ENCODE measurements around the gene MRPS33. TPM values are rescaled to one million over a fixed set of nuclear protein-coding genes. Genes with fewer than 3 reads are reported as not detected.

MRPS33 gene
- total and polyA plus RNA-seq, 10 of the 15 experiments (the other 5 are each of a cell fraction or from before 2014, with no cell fraction given), result 48.4 to 372 (median 124) TPM

- Histone ChIP-seq H3K79me2 (ENCODE audit: control insufficient read depth, insufficient read depth, low read length) (no peaks in the 10 kb centered on the region), H3K9me3 (replicated peaks; ENCODE audit: control insufficient read depth, insufficient read depth, low read length) (no peaks in the 10 kb centered on the region), H3K4me3 (no peak overlapping the region), H4K20me1 (ENCODE audit: control insufficient read depth, insufficient read depth) (no peaks in the 10 kb centered on the region), H3K4me1 (ENCODE audit: control insufficient read depth, insufficient read depth, low read length) (no peaks in the 10 kb centered on the region), H3K9ac (ENCODE audit: control insufficient read depth, insufficient read depth, low read length) (no peak overlapping the region), H3K27me3 (replicated peaks in 1 of 2; ENCODE audit: control insufficient read depth in 2 of 2, insufficient read depth in 2 of 2, low read length in 1 of 2) (no peaks in the 10 kb centered on the region; a peak in 1 of 4 replicates), H3K36me3 (ENCODE audit: control insufficient read depth in 2 of 2, insufficient read depth in 2 of 2, low read length in 1 of 2) (no peaks in the 10 kb centered on the region), H3K4me2 (ENCODE audit: control insufficient read depth, insufficient read depth) (no peak overlapping the region), H3K27ac (ENCODE audit: control insufficient read depth, insufficient read depth) (no peak overlapping the region), H2AFZ (ENCODE audit: control insufficient read depth, low read depth, low read length) (no peak overlapping the region)
- 25% methylated on average over 7 of the region's 7 CpGs for WGBS (ENCODE audit: insufficient coverage, insufficient replicate concordance, low lambda C conversion rate, missing lambda C conversion rate)
- TF ChIP-seq SMAD5 (IDR thresholded peaks at IDR 0.05; ENCODE audit: low read depth), result no peak
- TF ChIP-seq ZNF207 (IDR thresholded peaks at IDR 0.05; ENCODE audit: borderline replicate concordance), result no peak
- TF ChIP-seq STAT3 (IDR thresholded peaks at IDR 0.05; ENCODE audit: low read depth, low read length), result no peak
- TF ChIP-seq, protein P1, sequence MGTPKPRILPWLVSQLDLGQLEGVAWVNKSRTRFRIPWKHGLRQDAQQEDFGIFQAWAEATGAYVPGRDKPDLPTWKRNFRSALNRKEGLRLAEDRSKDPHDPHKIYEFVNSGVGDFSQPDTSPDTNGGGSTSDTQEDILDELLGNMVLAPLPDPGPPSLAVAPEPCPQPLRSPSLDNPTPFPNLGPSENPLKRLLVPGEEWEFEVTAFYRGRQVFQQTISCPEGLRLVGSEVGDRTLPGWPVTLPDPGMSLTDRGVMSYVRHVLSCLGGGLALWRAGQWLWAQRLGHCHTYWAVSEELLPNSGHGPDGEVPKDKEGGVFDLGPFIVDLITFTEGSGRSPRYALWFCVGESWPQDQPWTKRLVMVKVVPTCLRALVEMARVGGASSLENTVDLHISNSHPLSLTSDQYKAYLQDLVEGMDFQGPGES (IDR thresholded peaks at IDR 0.05), result no peak
- TF ChIP-seq ASH2L (IDR thresholded peaks at IDR 0.05; ENCODE audit: borderline replicate concordance, low read depth), result no peak
- TF ChIP-seq NR2C1 (IDR thresholded peaks at IDR 0.05), result no peak
- no peak for TF ChIP-seq TBL1XR1 (IDR thresholded peaks at IDR 0.05; ENCODE audit: low read depth, low read length)
- TF ChIP-seq MYB (IDR thresholded peaks at IDR 0.05; ENCODE audit: borderline replicate concordance, low read depth, low read length), result no peak
- TF ChIP-seq, protein P2, sequence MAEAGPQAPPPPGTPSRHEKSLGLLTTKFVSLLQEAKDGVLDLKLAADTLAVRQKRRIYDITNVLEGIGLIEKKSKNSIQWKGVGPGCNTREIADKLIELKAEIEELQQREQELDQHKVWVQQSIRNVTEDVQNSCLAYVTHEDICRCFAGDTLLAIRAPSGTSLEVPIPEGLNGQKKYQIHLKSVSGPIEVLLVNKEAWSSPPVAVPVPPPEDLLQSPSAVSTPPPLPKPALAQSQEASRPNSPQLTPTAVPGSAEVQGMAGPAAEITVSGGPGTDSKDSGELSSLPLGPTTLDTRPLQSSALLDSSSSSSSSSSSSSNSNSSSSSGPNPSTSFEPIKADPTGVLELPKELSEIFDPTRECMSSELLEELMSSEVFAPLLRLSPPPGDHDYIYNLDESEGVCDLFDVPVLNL (IDR thresholded peaks at IDR 0.05; ENCODE audit: low read depth, low read length), result no peak
- TF ChIP-seq LARP7 (IDR thresholded peaks at IDR 0.05), result no peak
- no peak for TF ChIP-seq RAD21 (IDR thresholded peaks at IDR 0.05; ENCODE audit: insufficient read depth, low read depth, low read length)
- no peak for TF ChIP-seq PML (IDR thresholded peaks at IDR 0.05; ENCODE audit: low read length)
- TF ChIP-seq CHD4 (IDR thresholded peaks at IDR 0.05), result no peak
- no peak for TF ChIP-seq RCOR1 (conservative IDR thresholded peaks at IDR 0.05; ENCODE audit: low read depth, low read length)
- TF ChIP-seq E2F8 (IDR thresholded peaks at IDR 0.05; ENCODE audit: low read depth, partially characterized antibody), result no peak
- TF ChIP-seq RFX5 (IDR thresholded peaks at IDR 0.05; ENCODE audit: low read depth, low read length), result no peak
- TF ChIP-seq NKRF (conservative IDR thresholded peaks at IDR 0.05), result no peak
- RAD21 ChIA-PET (ENCODE audit: unreplicated experiment), result no interaction called here
- in situ Hi-C loops (cut with MboI) (no loop called here), intact Hi-C loops (cut with micrococcal nuclease; ENCODE audit: unreplicated experiment) (no loop called here)
- BruUV-seq (replicated peaks), result no TSS peak
- POLR2A ChIA-PET, result no interaction called here
- SMC1A ChIA-PET (ENCODE audit: uncharacterized antibody, unreplicated experiment), result no interaction called here
- no peak for ATAC-seq
- no peak for FAIRE-seq
- DNase-seq (ENCODE audit: low read depth, low spot score), result no peak
- CTCF ChIA-PET, result no interaction called here
Observed at GRCh38 chr7:141045842-141046620, 31.3 kb upstream of the MRPS33 start.

All from GM12878 (cell line).